H1 (cell line): Measurements from ENCODE around the gene PSMD13. TPM values are rescaled to one million over a fixed set of nuclear protein-coding genes. Genes with fewer than 3 reads are reported as not detected.

Experiments used
- CTCF ChIA-PET: fragments of 300-600 bp; sonication (Branson Sonifier 250); formaldehyde crosslinking; loops from one replicate; lab custom pipeline; 2021; ENCODE audit not compliant: partially characterized antibody; lab: Charles Lee
- POLR2A ChIA-PET: fragments of 300-600 bp; sonication (Branson Sonifier 250); formaldehyde crosslinking; loops from one replicate; lab custom pipeline; 2021; ENCODE audit warnings: inconsistent platforms; ENCODE audit not compliant: partially characterized antibody; lab: Charles Lee
- DNase-seq, 2 experiments: peaks; one replicate each; pipeline versions ENCODE4 v3.0.0 to v3.0.0-alpha.2; 2010 to 2022; ENCODE audit warnings: low spot score in 2 of 2, low read depth in 1 of 2, mixed read lengths in 1 of 2
- FAIRE-seq: peaks from 2 replicates; lab custom pipeline; 2011; peaks lifted over from hg19 to GRCh38; lab: Jason Lieb, UNC
- H2AFZ ChIP-seq: 2 replicates; pipeline ENCODE4 v1.8.1; 2012; ENCODE audit warnings: low read length, inconsistent platforms
- H2AK5ac ChIP-seq: 2 replicates; pipeline ENCODE4 v1.6.1; 2013; ENCODE audit warnings: low read depth, low read length
- H2BK120ac ChIP-seq: replicated peaks from 2 replicates; pipeline ENCODE3; 2013; ENCODE audit warnings: low read depth, low read length, inconsistent platforms
- H2BK12ac ChIP-seq: 2 replicates; pipeline ENCODE4 v1.6.1; 2013; ENCODE audit warnings: low read depth, low read length
- H2BK15ac ChIP-seq: 2 replicates; pipeline ENCODE4 v1.6.1; 2013; ENCODE audit warnings: low read length
- H2BK20ac ChIP-seq: 2 replicates; pipeline ENCODE4 v1.6.1; 2013; ENCODE audit warnings: low read length
- H2BK5ac ChIP-seq: 2 replicates; pipeline ENCODE4 v1.6.1; 2013; ENCODE audit warnings: low read depth, low read length
- H3K14ac ChIP-seq: 2 replicates; pipeline ENCODE4 v1.6.1; 2013; ENCODE audit warnings: inconsistent platforms; ENCODE audit not compliant: insufficient read length
- H3K18ac ChIP-seq: 2 replicates; pipeline ENCODE4 v1.6.1; 2013; ENCODE audit warnings: low read length; ENCODE audit errors: extremely low read depth
- H3K23ac ChIP-seq: 2 replicates; pipeline ENCODE4 v1.6.1; 2013; ENCODE audit warnings: inconsistent platforms; ENCODE audit not compliant: insufficient read length
- H3K23me2 ChIP-seq: 2 replicates; pipeline ENCODE4 v1.6.1; 2013; ENCODE audit warnings: low read depth, low read length
- H3K27ac ChIP-seq: 2 replicates; pipeline ENCODE4 v1.6.1; 2011; ENCODE audit warnings: low read depth, low read length, inconsistent platforms
- H3K27me3 ChIP-seq, 4 experiments: replicated peaks in 1 of 4; 1 replicate in 1 of 4; 2 replicates in 3 of 4; pipeline versions ENCODE4 v1.6.1 to v1.8.1; 2011 to 2013; ENCODE audit warnings: low read length in 3 of 4, mild to moderate bottlenecking in 3 of 4, inconsistent platforms in 2 of 4, mixed read lengths in 2 of 4, moderate library complexity in 1 of 4; ENCODE audit not compliant: control insufficient read depth in 3 of 4, insufficient read depth in 3 of 4; ENCODE audit errors: extremely low read depth in 1 of 4
- H3K36me3 ChIP-seq, 4 experiments: 2 replicates each; pipeline versions ENCODE4 v1.6.1 to v1.8.1; 2011 to 2013; ENCODE audit warnings: mild to moderate bottlenecking in 4 of 4, low read length in 3 of 4, moderate library complexity in 2 of 4, control low read depth in 1 of 4, inconsistent platforms in 1 of 4; ENCODE audit not compliant: insufficient read depth in 4 of 4, control insufficient read depth in 2 of 4
- H3K4ac ChIP-seq: replicated peaks from 2 replicates; pipeline ENCODE3; 2013; ENCODE audit warnings: low read length, low read depth, mixed read lengths, inconsistent platforms; ENCODE audit not compliant: insufficient read length
- H3K4me1 ChIP-seq, 4 experiments: replicated peaks in 1 of 4; 1 replicate in 1 of 4; 2 replicates in 3 of 4; pipeline versions ENCODE4 v1.6.1 to v1.8.1; 2011 to 2013; ENCODE audit warnings: low read length in 3 of 4, inconsistent platforms in 2 of 4, mixed read lengths in 1 of 4; ENCODE audit not compliant: insufficient read depth in 4 of 4, control insufficient read depth in 3 of 4
- H3K4me2 ChIP-seq, 2 experiments: 2 replicates each; pipeline versions ENCODE4 v1.6.1 to v1.8.1; 2011 to 2013; ENCODE audit warnings: low read depth in 2 of 2, low read length in 2 of 2, control low read depth in 1 of 2, inconsistent platforms in 1 of 2, mild to moderate bottlenecking in 1 of 2; ENCODE audit not compliant: insufficient read depth in 1 of 2
- H3K4me3 ChIP-seq, 4 experiments: fragments of 200-600, 300-600 bp in 1 of 4; sonication (generic), shearing (Covaris generic), sonication (Bioruptor Twin) in 1 of 4; 2 replicates each; pipeline versions ENCODE4 v1.5.1 to v1.8.1; 2011 to 2016; ENCODE audit warnings: low read length in 4 of 4, low read depth in 3 of 4, control low read depth in 2 of 4, inconsistent platforms in 2 of 4, mild to moderate bottlenecking in 2 of 4, mixed read lengths in 1 of 4, moderate library complexity in 1 of 4; ENCODE audit not compliant: insufficient read depth in 2 of 4; ENCODE audit errors: extremely low read depth in 1 of 4
- H3K56ac ChIP-seq: replicated peaks from 2 replicates; pipeline ENCODE3; 2013; ENCODE audit warnings: low read depth, mild to moderate bottlenecking, mixed read lengths, low read length, inconsistent platforms; ENCODE audit not compliant: insufficient read length
- H3K79me1 ChIP-seq: 2 replicates; pipeline ENCODE4 v1.6.1; 2013; ENCODE audit warnings: low read depth, low read length, control low read depth
- H3K79me2 ChIP-seq, 2 experiments: 2 replicates each; pipeline versions ENCODE4 v1.6.1 to v1.8.1; 2012 to 2013; ENCODE audit warnings: low read length in 2 of 2, mild to moderate bottlenecking in 2 of 2, inconsistent platforms in 1 of 2; ENCODE audit not compliant: insufficient read depth in 2 of 2, control insufficient read depth in 1 of 2
- H3K9ac ChIP-seq, 4 experiments: replicated peaks in 1 of 4; 1 replicate in 1 of 4; 2 replicates in 3 of 4; pipeline versions ENCODE4 v1.6.1 to v1.8.1; 2011 to 2013; ENCODE audit warnings: low read depth in 3 of 4, low read length in 3 of 4, control low read depth in 2 of 4, mild to moderate bottlenecking in 2 of 4, moderate library complexity in 2 of 4, inconsistent platforms in 1 of 4; ENCODE audit errors: extremely low read depth in 1 of 4
- H3K9me3 ChIP-seq, 2 experiments: 2 replicates each; pipeline versions ENCODE4 v1.6.1 to v1.8.1; 2012 to 2013; ENCODE audit warnings: mild to moderate bottlenecking in 2 of 2, moderate library complexity in 2 of 2, control low read depth in 1 of 2, inconsistent platforms in 1 of 2, low read depth in 1 of 2, low read length in 1 of 2, mixed read lengths in 1 of 2; ENCODE audit not compliant: insufficient read depth in 2 of 2
- H4K20me1 ChIP-seq, 2 experiments: replicated peaks in 1 of 2; 2 replicates each; pipeline versions ENCODE3 to v1.8.1; 2011 to 2013; ENCODE audit warnings: inconsistent platforms in 2 of 2, low read length in 2 of 2, mild to moderate bottlenecking in 1 of 2; ENCODE audit not compliant: insufficient read depth in 2 of 2, control insufficient read depth in 1 of 2
- H4K5ac ChIP-seq: 2 replicates; pipeline ENCODE4 v1.6.1; 2013; ENCODE audit warnings: low read length, low read depth, mixed read lengths, inconsistent platforms; ENCODE audit not compliant: insufficient read length
- H4K8ac ChIP-seq: 2 replicates; pipeline ENCODE4 v1.8.0; 2013; ENCODE audit warnings: mild to moderate bottlenecking, moderate library complexity, low read length, inconsistent platforms; ENCODE audit not compliant: insufficient read depth; ENCODE audit errors: extremely low read depth
- H4K91ac ChIP-seq: replicated peaks from 2 replicates; pipeline ENCODE3; 2013; ENCODE audit warnings: low read length, mixed read lengths, inconsistent platforms; ENCODE audit not compliant: insufficient read length
- ASH2L ChIP-seq: fragments of 200-600, 300-600 bp; sonication (generic); IDR thresholded peaks from one replicate; pipeline ENCODE4 v1.7.1; 2017; ENCODE audit warnings: low read length
- BACH1 ChIP-seq: IDR thresholded peaks from 2 replicates; pipeline ENCODE4 v1.6.1; 2012; ENCODE audit warnings: low read length, improper control_type of control experiment
- CBX8 ChIP-seq: fragments of 300-800, 300-1000 bp; sonication (generic); IDR thresholded peaks from 2 replicates; pipeline ENCODE4 v1.7.1; 2016; ENCODE audit warnings: low read depth, low read length, borderline replicate concordance
- CHD2 ChIP-seq: IDR thresholded peaks from 2 replicates; pipeline ENCODE4 v1.6.1; 2012; ENCODE audit warnings: low read length, improper control_type of control experiment
- CREB1 ChIP-seq: IDR thresholded peaks from 2 replicates; pipeline ENCODE4 v1.6.1; 2012; ENCODE audit warnings: inconsistent platforms
- FOSL1 ChIP-seq: IDR thresholded peaks from 2 replicates; pipeline ENCODE4 v1.6.1; 2011; ENCODE audit warnings: mild to moderate bottlenecking, low read depth, low read length, moderate library complexity; ENCODE audit not compliant: insufficient read depth
- NRF1 ChIP-seq: IDR thresholded peaks from 2 replicates; pipeline ENCODE4 v1.6.1; 2011; ENCODE audit warnings: mild to moderate bottlenecking, low read depth, low read length, improper control_type of control experiment
- POLR2A ChIP-seq, 2 experiments: IDR thresholded peaks; 1 replicate in 1 of 2; 2 replicates in 1 of 2; pipeline ENCODE4 v1.6.1; 2011; ENCODE audit warnings: low read depth in 2 of 2, low read length in 2 of 2, mild to moderate bottlenecking in 2 of 2; ENCODE audit errors: control extremely low read depth in 1 of 2
- RNF2 ChIP-seq: fragments of 200-900, 300-1000 bp; sonication (generic); IDR thresholded peaks from 2 replicates; pipeline ENCODE4 v1.7.1; 2016; ENCODE audit warnings: borderline replicate concordance, low read depth, mild to moderate bottlenecking, antibody characterized with exemption, low read length; ENCODE audit not compliant: poor library complexity, severe bottlenecking; ENCODE audit errors: missing control alignments
- SP2 ChIP-seq: IDR thresholded peaks from 2 replicates; pipeline ENCODE4 v1.6.1; 2012; ENCODE audit warnings: mild to moderate bottlenecking, low read length, inconsistent platforms
- WGBS, 2 experiments: shearing (Covaris generic) in 1 of 2; methylation state at CpG; one replicate each; pipeline versions ENCODE4 v1.1.6 to v1.1.7; 2013 to 2015; ENCODE audit warnings: low lambda C conversion rate in 2 of 2, mixed read lengths in 2 of 2, inconsistent platforms in 1 of 2, low coverage in 1 of 2, missing lambda C conversion rate in 1 of 2; ENCODE audit not compliant: insufficient replicate concordance in 2 of 2, insufficient coverage in 1 of 2, insufficient read length in 1 of 2; ENCODE audit errors: extremely low coverage in 1 of 2, missing lambda C conversion rate in 1 of 2; 5-methylcytosine and 5-hydroxymethylcytosine counted together
- polyA plus RNA-seq, 7 experiments: library from polyadenylated mRNA; depleted of rRNA in 3 of 7; stranded (reverse) in 5 of 7; unstranded in 2 of 7; fragments of >200 nt in 5 of 7; fragments of 200-250 nt in 2 of 7; gene quantifications; 1 replicate in 5 of 7; 2 replicates in 1 of 7; 4 replicates in 1 of 7; pipeline versions ENCODE4 v1.2.1 to v1.2.3, GENCODE V29; 2011 to 2013; ENCODE audit warnings: missing spikeins in 2 of 7, mixed read lengths in 2 of 7
- total RNA-seq: library from RNA; stranded (reverse); fragmentation: NEBNext Ultra II Directional; extraction: Animal tissue kit (Norgen Biotek cat#: 25700); gene quantifications from 2 replicates; pipeline ENCODE4 v1.2.1, GENCODE V29; 2021
- TF ChIP-seq, protein P1 (sequence below): IDR thresholded peaks from 2 replicates; pipeline ENCODE4 v1.6.1; 2011; ENCODE audit warnings: low read length, improper control_type of control experiment

Gene PSMD13
- total and polyA plus RNA-seq, 2 of the 8 experiments (the other 6 are each of a cell fraction or from before 2014, with no cell fraction given) = 121 to 141 TPM

DNA sequence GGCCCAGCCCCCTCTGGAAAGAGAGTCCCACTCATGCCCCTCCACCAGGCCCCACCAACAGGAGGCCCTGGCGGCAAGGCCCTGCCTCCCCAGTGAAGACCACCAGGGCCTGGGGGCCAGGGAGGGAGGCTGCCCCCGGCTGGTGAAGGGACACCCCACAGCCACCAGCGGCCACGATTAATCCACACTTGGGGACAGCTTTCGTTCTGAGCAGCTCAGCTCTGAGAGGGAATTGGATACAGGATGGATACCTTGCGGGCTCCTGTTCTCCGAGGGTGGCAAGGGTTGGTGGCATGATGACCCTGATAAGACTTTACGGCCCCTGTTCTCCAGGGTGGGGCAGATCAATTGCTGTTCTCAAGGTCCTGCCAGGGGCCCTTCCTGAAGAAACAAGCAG, 34.5 kb downstream of the PSMD13 start:
- no peak overlapping the region for H3K18ac ChIP-seq
- H3K36me3 ChIP-seq = no peaks in the 10 kb centered on the region
- no peak for FAIRE-seq
- H3K14ac ChIP-seq = no peak overlapping the region
- 93% methylated on average over 7 of the region's 8 CpGs; no CpG with 5 or more reads in 1 of the 2 experiments for WGBS, 2 experiments
- no peaks in the 10 kb centered on the region for H4K20me1 ChIP-seq
- POLR2A ChIA-PET = interaction anchor here (0.9 to 2.5 kb wide), 4 partner anchors 12 to 20 kb away, joined by 3 to 8 read pairs (median 5); no protein-coding TSS in a partner anchor
- no peak overlapping the region for H2AFZ ChIP-seq
- H2BK120ac ChIP-seq = no peak overlapping the region
- no peaks in the 10 kb centered on the region for H3K23me2 ChIP-seq
- no peaks in the 10 kb centered on the region for H3K79me1 ChIP-seq
- H2BK12ac ChIP-seq = no peak overlapping the region
- TF ChIP-seq FOSL1 = no peak
- TF ChIP-seq NRF1 = no peak
- no peak for TF ChIP-seq POLR2A (IDR thresholded peaks at IDR 0.05; ENCODE audit: control extremely low read depth in 1 of 2, low read depth in 2 of 2, low read length in 2 of 2)
- TF ChIP-seq CREB1 = no peak
- TF ChIP-seq, protein P1, sequence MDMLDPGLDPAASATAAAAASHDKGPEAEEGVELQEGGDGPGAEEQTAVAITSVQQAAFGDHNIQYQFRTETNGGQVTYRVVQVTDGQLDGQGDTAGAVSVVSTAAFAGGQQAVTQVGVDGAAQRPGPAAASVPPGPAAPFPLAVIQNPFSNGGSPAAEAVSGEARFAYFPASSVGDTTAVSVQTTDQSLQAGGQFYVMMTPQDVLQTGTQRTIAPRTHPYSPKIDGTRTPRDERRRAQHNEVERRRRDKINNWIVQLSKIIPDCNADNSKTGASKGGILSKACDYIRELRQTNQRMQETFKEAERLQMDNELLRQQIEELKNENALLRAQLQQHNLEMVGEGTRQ = no peak
- TF ChIP-seq ASH2L = no peak
- no peak for TF ChIP-seq RNF2
- TF ChIP-seq SP2 = no peak
- no peak for TF ChIP-seq BACH1
- TF ChIP-seq CHD2 = no peak
- no peak for TF ChIP-seq CBX8
- no peak for DNase-seq
- no peak overlapping the region for H4K91ac ChIP-seq
- H3K27ac ChIP-seq = no peak overlapping the region
- no peak overlapping the region for H3K9ac ChIP-seq
- no peak overlapping the region for H3K4ac ChIP-seq
- H4K5ac ChIP-seq = no peak overlapping the region
- H2BK5ac ChIP-seq = no peak overlapping the region
- no peaks in the 10 kb centered on the region for H3K79me2 ChIP-seq
- H3K56ac ChIP-seq = no peak overlapping the region
- no peak overlapping the region; the same call in 1 of the 2 replicates for H2BK15ac ChIP-seq
- no peak overlapping the region for H3K4me3 ChIP-seq
- no peak overlapping the region for H2BK20ac ChIP-seq
- no peaks in the 10 kb centered on the region for H3K27me3 ChIP-seq
- H3K4me2 ChIP-seq = no peak overlapping the region
- CTCF ChIA-PET = interaction anchor here (0.8 to 7.0 kb wide), 9 partner anchors 8 to 92 kb away, joined by 3 to 36 read pairs (median 4); no protein-coding TSS in a partner anchor
- H3K9me3 ChIP-seq = peaks cover 3 to 6% of the 10 kb centered on the region in 2 experiments; a peak in 1 of 4 replicates
- H3K4me1 ChIP-seq = peaks cover 4 to 20% (median 14%) of the 10 kb centered on the region in 4 experiments
- no peak overlapping the region for H3K23ac ChIP-seq
- no peak overlapping the region for H2AK5ac ChIP-seq
- no peak overlapping the region for H4K8ac ChIP-seq
